ENCODE data around the gene BCDIN3D.
"Not testable (repeated sequence)": the region's sequence is repeated elsewhere in the genome, so short reads cannot be mapped to it uniquely, and the experiment has no call there.

BCDIN3D gene

GRCh38 chr12:49885663-49886461 lies 43.0 kb upstream of the BCDIN3D start:
- Histone ChIP-seq H3K36me3 (ENCODE audit: control insufficient read depth, insufficient read depth, low read length, severe bottlenecking) (no peaks in the 10 kb centered on the region), H3K9ac (ENCODE audit: low read length) (no peak overlapping the region), H3K4me1 (ENCODE audit: control insufficient read depth, insufficient read depth, low read length) (no peaks in the 10 kb centered on the region), H3K4me3 (ENCODE audit: low read length) (no peak overlapping the region), H3K9me3 (ENCODE audit: control insufficient read depth, low read length) (no peaks in the 10 kb centered on the region), H3K27me3 (replicated peaks; ENCODE audit: control insufficient read depth, insufficient read depth, low read length) (peaks cover 10% of the 10 kb centered on the region)
- no peak for DNase-seq (ENCODE audit: low read depth)

DNA sequence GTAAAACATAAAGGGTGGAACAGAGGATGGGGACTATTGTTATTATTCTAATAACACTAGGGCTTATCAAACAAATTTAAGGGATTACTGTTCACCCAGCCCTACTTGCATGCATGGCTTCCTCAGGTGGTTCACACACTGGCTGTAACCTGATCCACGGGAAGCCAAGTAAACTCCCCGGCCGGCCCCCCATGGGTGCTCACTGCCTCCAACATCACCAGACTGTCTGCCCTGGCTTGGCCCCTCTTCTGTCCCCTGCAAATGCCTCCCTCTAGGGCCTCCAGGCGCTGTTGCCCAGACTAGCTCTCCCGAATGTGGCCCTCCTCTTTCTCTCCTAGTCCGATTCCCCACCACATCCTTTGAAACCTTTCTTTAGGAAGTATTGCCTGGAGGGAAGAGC lies 42.2 kb upstream of the BCDIN3D start:
- Histone ChIP-seq H3K9me3 (ENCODE audit: control insufficient read depth, low read length) (no peaks in the 10 kb centered on the region), H3K27me3 (replicated peaks; ENCODE audit: control insufficient read depth, insufficient read depth, low read length) (peaks cover 10% of the 10 kb centered on the region), H3K36me3 (ENCODE audit: control insufficient read depth, insufficient read depth, low read length, severe bottlenecking) (no peaks in the 10 kb centered on the region), H3K4me1 (ENCODE audit: control insufficient read depth, insufficient read depth, low read length) (no peaks in the 10 kb centered on the region), H3K4me3 (ENCODE audit: low read length) (no peak overlapping the region), H3K9ac (ENCODE audit: low read length) (no peak overlapping the region)
- no peak for DNase-seq (ENCODE audit: low read depth)

DNA sequence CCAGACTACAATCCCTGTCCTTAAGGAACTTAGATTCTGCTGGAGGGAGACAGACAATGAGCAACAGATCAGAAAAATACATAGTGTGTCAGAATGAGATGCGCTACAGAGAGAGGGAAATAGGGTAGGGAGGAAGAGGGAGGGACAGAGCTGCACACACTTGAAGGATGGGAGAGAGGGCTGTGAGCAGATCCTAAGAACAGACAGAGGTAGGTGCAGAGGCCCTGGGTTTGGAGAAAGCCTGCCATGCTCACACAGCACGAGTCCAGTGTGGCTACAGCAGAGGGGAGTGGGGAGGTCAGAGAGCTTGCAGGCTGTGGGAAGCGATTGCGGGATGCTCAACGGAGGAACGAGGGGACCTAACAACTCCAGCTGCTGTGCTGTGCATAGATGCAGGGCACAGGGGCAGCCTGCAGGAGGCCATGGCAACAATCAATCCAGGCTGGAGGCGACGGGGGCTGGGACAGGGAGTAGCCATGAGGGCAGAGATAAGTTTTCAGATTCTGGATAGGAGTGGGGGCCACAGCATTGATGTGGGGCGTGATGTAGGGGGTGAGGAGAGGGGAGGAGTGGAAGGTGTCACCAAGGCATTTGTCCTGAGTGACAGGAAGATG lies 40.1 kb upstream of the BCDIN3D start:
- Histone ChIP-seq H3K9ac (ENCODE audit: low read length) (no peak overlapping the region), H3K27me3 (replicated peaks; ENCODE audit: control insufficient read depth, insufficient read depth, low read length) (peaks cover 10% of the 10 kb centered on the region), H3K4me3 (ENCODE audit: low read length) (no peak overlapping the region), H3K36me3 (ENCODE audit: control insufficient read depth, insufficient read depth, low read length, severe bottlenecking) (no peaks in the 10 kb centered on the region), H3K4me1 (ENCODE audit: control insufficient read depth, insufficient read depth, low read length) (no peaks in the 10 kb centered on the region), H3K9me3 (ENCODE audit: control insufficient read depth, low read length) (no peaks in the 10 kb centered on the region)
- no peak for DNase-seq (ENCODE audit: low read depth)

DNA sequence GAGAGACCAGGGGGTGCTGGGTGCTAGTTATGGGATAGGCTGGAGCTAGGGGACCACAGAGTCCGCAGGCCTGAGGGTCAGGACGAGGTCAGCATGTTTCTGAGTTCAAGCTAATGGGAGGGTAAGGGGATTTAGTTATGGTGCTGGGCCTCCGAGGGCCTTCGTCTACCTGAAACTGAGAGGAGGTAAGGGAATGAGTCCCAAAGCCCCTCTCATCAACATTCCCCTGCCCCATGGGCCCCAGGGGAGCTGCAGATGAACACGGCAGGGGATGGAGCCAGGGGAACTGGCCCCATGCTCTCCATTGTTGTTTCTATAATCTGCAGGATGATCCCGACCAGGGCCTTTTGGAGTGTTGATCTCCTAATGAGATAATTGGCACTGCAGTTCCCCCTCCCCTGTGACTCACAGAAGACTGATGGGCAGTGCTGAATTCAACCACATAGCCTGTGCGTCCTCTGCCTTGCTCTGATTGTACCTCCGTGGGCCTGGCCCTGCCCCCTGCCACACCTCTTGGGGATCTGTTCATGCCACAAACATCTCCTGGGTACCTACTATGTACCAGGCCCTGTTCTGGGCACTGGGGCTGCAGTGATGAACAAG lies 39.4 kb upstream of the BCDIN3D start:
- H3K27me3 ChIP-seq (replicated peaks; ENCODE audit: control insufficient read depth, insufficient read depth, low read length), result peaks cover 10% of the 10 kb centered on the region
- H3K4me1 ChIP-seq (ENCODE audit: control insufficient read depth, insufficient read depth, low read length), result no peaks in the 10 kb centered on the region
- no peaks in the 10 kb centered on the region for H3K36me3 ChIP-seq (ENCODE audit: control insufficient read depth, insufficient read depth, low read length, severe bottlenecking)
- H3K9ac ChIP-seq (ENCODE audit: low read length), result no peak overlapping the region
- no peaks in the 10 kb centered on the region for H3K9me3 ChIP-seq (ENCODE audit: control insufficient read depth, low read length)
- H3K4me3 ChIP-seq (ENCODE audit: low read length), result no peak overlapping the region
- no peak for DNase-seq (ENCODE audit: low read depth)

DNA sequence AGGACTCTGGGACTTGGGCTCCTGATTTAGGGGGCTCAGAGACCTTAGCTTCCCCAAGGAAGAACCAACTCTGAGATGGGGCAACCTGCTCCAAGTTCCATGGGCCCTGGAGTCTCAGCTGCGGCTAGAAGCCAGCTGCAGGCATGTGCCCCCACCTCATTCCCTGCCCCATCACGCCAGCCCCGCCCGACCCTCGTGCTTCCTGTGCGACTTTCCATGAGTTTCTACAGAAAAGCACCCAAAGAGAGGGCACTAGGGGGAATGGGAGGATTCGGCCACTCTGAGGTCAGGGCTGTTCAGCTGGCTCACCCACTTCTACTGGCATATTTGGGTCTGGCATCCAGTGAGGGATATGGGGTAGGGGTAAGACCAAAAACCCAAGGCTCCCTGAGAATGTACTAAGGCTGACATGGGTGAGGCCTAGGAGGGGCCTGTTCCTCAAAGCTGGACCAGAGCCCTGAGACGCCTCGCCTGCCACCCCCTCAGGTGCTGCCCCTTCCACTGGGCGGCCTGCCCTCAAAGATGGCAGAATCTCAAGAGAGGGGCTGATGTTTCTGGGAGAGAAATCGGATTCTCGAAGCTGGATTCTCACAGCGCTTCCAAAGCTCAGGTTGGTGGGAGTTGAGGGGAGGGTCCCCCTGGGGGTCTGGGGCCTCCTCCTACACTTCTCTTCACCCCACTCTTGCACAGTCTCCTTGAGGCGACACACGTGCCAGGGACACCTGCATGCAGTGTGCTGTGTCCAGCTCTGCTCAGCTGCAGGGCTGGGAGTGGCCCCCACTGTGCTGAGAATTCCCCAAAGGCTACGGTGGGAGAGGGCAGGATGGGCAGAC lies 38.7 kb upstream of the BCDIN3D start:
- peaks cover 10% of the 10 kb centered on the region for H3K27me3 ChIP-seq (replicated peaks; ENCODE audit: control insufficient read depth, insufficient read depth, low read length)
- H3K9me3 ChIP-seq (ENCODE audit: control insufficient read depth, low read length), result no peaks in the 10 kb centered on the region
- no peak for DNase-seq (ENCODE audit: low read depth)
- H3K36me3 ChIP-seq (ENCODE audit: control insufficient read depth, insufficient read depth, low read length, severe bottlenecking), result no peaks in the 10 kb centered on the region
- no peak overlapping the region for H3K4me3 ChIP-seq (ENCODE audit: low read length)
- H3K4me1 ChIP-seq (ENCODE audit: control insufficient read depth, insufficient read depth, low read length), result no peaks in the 10 kb centered on the region
- H3K9ac ChIP-seq (ENCODE audit: low read length), result no peak overlapping the region

DNA sequence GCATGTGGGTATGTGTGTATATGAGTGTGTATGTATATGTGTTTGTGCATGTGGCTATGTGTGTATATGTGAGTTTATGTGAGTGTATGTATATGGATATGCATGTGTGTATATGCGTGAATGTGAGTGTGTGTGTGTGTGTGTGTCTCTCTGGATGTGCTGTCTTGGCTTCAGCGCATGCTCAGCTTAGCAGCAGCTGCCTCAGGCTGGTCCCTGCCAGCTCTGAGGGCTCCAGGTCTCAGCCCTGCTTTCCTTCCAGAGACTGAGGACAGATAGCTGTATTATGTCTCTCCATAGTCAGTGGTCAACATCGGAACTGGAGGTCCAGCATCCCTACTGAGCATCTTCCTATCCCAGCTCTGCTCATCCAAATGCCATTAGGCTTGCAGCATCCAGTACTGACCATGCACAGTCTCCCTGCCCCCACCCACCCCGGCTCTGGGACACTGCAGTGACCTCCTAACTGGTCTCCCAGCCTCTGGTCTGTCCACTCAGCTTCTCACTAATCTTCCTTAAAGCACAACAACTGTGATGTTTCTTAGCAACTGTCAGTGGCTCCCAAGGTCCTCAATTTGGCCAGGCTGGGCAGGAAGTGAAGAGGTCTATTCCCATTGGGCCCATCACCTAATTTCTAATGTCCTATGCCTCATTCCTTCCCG lies 38.0 kb upstream of the BCDIN3D start:
- H3K9me3 ChIP-seq (ENCODE audit: control insufficient read depth, low read length), result no peaks in the 10 kb centered on the region
- H3K36me3 ChIP-seq (ENCODE audit: control insufficient read depth, insufficient read depth, low read length, severe bottlenecking), result no peaks in the 10 kb centered on the region
- peaks cover 10% of the 10 kb centered on the region for H3K27me3 ChIP-seq (replicated peaks; ENCODE audit: control insufficient read depth, insufficient read depth, low read length)
- no peak for DNase-seq (ENCODE audit: low read depth)
- no peaks in the 10 kb centered on the region for H3K4me1 ChIP-seq (ENCODE audit: control insufficient read depth, insufficient read depth, low read length)
- H3K9ac ChIP-seq (ENCODE audit: low read length), result no peak overlapping the region
- no peak overlapping the region for H3K4me3 ChIP-seq (ENCODE audit: low read length)

- not testable (repeated sequence) for H3K9ac ChIP-seq (ENCODE audit: low read length); H3K36me3 ChIP-seq (ENCODE audit: control insufficient read depth, insufficient read depth, low read length, severe bottlenecking); H3K4me1 ChIP-seq (ENCODE audit: control insufficient read depth, insufficient read depth, low read length); DNase-seq (ENCODE audit: low read depth); H3K27me3 ChIP-seq (replicated peaks; ENCODE audit: control insufficient read depth, insufficient read depth, low read length); H3K4me3 ChIP-seq (ENCODE audit: low read length); H3K9me3 ChIP-seq (ENCODE audit: control insufficient read depth, low read length)
These were observed 36.2 kb upstream of the BCDIN3D start for GRCh38 chr12:49879065-49879464.

- Histone ChIP-seq H3K27me3 (replicated peaks; ENCODE audit: control insufficient read depth, insufficient read depth, low read length) (no peaks in the 10 kb centered on the region), H3K9ac (ENCODE audit: low read length) (no peak overlapping the region), H3K36me3 (ENCODE audit: control insufficient read depth, insufficient read depth, low read length, severe bottlenecking) (no peaks in the 10 kb centered on the region), H3K4me1 (ENCODE audit: control insufficient read depth, insufficient read depth, low read length) (peaks cover 11% of the 10 kb centered on the region), H3K9me3 (ENCODE audit: control insufficient read depth, low read length) (no peaks in the 10 kb centered on the region), H3K4me3 (ENCODE audit: low read length) (no peak overlapping the region)
- DNase-seq (ENCODE audit: low read depth), result no peak
These were observed 35.1 kb upstream of the BCDIN3D start for GRCh38 chr12:49878021-49878420.

DNA sequence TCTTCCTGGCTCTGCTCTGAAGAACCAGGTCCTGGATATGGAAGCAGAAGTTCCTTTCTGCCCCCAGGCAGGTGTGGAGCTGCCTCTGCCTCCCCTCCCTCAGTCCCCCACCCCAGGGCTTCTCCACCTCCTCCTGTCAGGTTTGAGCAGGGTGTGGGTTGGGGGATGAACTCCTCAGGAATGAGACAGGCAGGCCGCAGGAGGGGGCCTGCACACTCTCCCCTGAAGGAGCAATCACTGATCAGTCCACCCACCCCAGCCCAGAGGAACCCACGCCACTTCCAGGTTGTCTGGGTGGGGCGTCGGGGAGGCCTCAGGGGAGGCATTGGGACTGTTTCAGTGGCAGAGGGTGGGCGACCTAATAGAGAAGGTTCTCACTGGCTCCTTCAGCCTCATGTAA lies 34.2 kb upstream of the BCDIN3D start:
- DNase-seq (ENCODE audit: low read depth), result no peak
- no peaks in the 10 kb centered on the region for H3K27me3 ChIP-seq (replicated peaks; ENCODE audit: control insufficient read depth, insufficient read depth, low read length)
- no peaks in the 10 kb centered on the region for H3K9me3 ChIP-seq (ENCODE audit: control insufficient read depth, low read length)
- H3K4me1 ChIP-seq (ENCODE audit: control insufficient read depth, insufficient read depth, low read length), result peaks cover 20% of the 10 kb centered on the region
- no peak overlapping the region for H3K9ac ChIP-seq (ENCODE audit: low read length)
- no peak overlapping the region for H3K4me3 ChIP-seq (ENCODE audit: low read length)
- no peaks in the 10 kb centered on the region for H3K36me3 ChIP-seq (ENCODE audit: control insufficient read depth, insufficient read depth, low read length, severe bottlenecking)

DNA sequence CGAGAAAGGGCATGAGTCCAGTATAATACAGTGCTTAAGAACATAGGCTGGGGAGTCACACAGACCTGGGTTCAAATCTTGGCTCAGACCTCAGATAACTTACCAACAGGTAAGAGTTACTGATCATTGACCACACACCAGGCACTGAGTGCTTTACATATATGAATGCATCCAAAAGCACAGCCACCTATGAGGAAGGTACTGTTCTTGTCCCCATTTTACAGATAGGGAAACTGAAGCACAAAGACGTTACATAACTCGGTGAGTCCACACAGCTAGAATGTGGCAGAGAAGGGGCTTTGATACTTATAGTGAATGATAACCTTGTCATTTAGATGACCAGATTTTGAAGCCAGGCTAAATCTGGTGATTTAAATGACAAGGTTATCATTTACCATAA lies 33.2 kb upstream of the BCDIN3D start:
- no peaks in the 10 kb centered on the region for H3K27me3 ChIP-seq (replicated peaks; ENCODE audit: control insufficient read depth, insufficient read depth, low read length)
- H3K9me3 ChIP-seq (ENCODE audit: control insufficient read depth, low read length), result no peaks in the 10 kb centered on the region
- DNase-seq (ENCODE audit: low read depth), result no peak
- H3K36me3 ChIP-seq (ENCODE audit: control insufficient read depth, insufficient read depth, low read length, severe bottlenecking), result no peaks in the 10 kb centered on the region
- no peak overlapping the region for H3K4me3 ChIP-seq (ENCODE audit: low read length)
- no peak overlapping the region for H3K9ac ChIP-seq (ENCODE audit: low read length)
- H3K4me1 ChIP-seq (ENCODE audit: control insufficient read depth, insufficient read depth, low read length), result peaks cover 23% of the 10 kb centered on the region

Measured in adipocyte (in vitro differentiated cells).